Panc1 (cell line): ENCODE data around the gene CYP4F2.
"Not testable (repeated sequence)": the region's sequence is repeated elsewhere in the genome, so short reads cannot be mapped to it uniquely, and the experiment has no call there.

Experiments
- CTCF ChIP-seq: fragments of 450-650 bp; IDR thresholded peaks from 2 replicates; pipeline ENCODE4 v1.5.1; 2017; ENCODE audit warnings: mild to moderate bottlenecking
- POLR2AphosphoS5 ChIP-seq: IDR thresholded peaks from 2 replicates; pipeline ENCODE4 v1.6.1; 2012; ENCODE audit warnings: mild to moderate bottlenecking, low read depth, low read length, moderate library complexity
- SIN3A ChIP-seq: IDR thresholded peaks from 2 replicates; pipeline ENCODE4 v1.6.1; 2012; ENCODE audit warnings: low read depth, mild to moderate bottlenecking, low read length, moderate library complexity, borderline replicate concordance; ENCODE audit not compliant: insufficient read depth

GRCh38 chr19:15899561-15899960 is 1.7 kb upstream of the CYP4F2 start:
- not testable (repeated sequence) for TF ChIP-seq CTCF, POLR2AphosphoS5, SIN3A
